Activated CD4-positive, alpha-beta T cell treated with anti-CD3 and anti-CD28 coated beads, Interleukin-2, amount 10 ng/mL, durations not matched to agents 7 days and 5 days (primary cell): ENCODE measurements around the gene COG7. TPM values are rescaled to one million over a fixed set of nuclear protein-coding genes. Genes with fewer than 3 reads are reported as not detected.

Source experiments
- CTCF ChIA-PET: fragments of 350-600 bp; sonication (Branson Sonifier 250); formaldehyde crosslinking; loops from one replicate; lab custom pipeline; 2021; ENCODE audit warnings: antibody characterized with exemption; lab: Charles Lee
- POLR2A ChIA-PET: fragments of 350-600 bp; sonication (Branson Sonifier 250); formaldehyde crosslinking; loops from one replicate; lab custom pipeline; 2021; ENCODE audit warnings: antibody characterized with exemption; lab: Charles Lee
- DNase-seq: peaks from one replicate; pipeline ENCODE4 v3.0.0-alpha.2; 2020
- H3K27ac Mint-ChIP-seq: one replicate; pipeline ENCODE4 v1.8.0; 2021; ENCODE audit warnings: mild to moderate bottlenecking, moderate library complexity, mixed read lengths
- H3K27me3 Mint-ChIP-seq: one replicate; pipeline ENCODE4 v1.8.0; 2021; ENCODE audit warnings: mixed read lengths
- H3K36me3 Mint-ChIP-seq: one replicate; pipeline ENCODE4 v1.8.0; 2021; ENCODE audit warnings: low read depth, mixed read lengths
- H3K4me1 Mint-ChIP-seq: one replicate; pipeline ENCODE4 v1.8.0; 2021; ENCODE audit warnings: mixed read lengths
- H3K4me3 Mint-ChIP-seq: one replicate; pipeline ENCODE4 v1.8.0; 2021; ENCODE audit warnings: mild to moderate bottlenecking, moderate library complexity, mixed read lengths
- H3K9me3 Mint-ChIP-seq: one replicate; pipeline ENCODE4 v1.8.0; 2021; ENCODE audit warnings: mixed read lengths
- total RNA-seq, 2 experiments: library from RNA; stranded (reverse); gene quantifications; one replicate each; pipeline ENCODE4 v1.2.3, GENCODE V29; 2021

Gene COG7
- total RNA-seq, result 10 to 100 TPM; 17.9 to 20.2 TPM

GRCh38 chr16:23452572-23453337 lies at the start of gene COG7:
COG7 (minus strand) TSS chr16:23453189; CDS start chr16:23452994, 195 bp downstream.
- ChIA-PET POLR2A (interaction anchor here (0.6 kb wide), 1 partner anchor 103 kb away, joined by 3 read pairs; no protein-coding TSS in a partner anchor), CTCF (interaction anchor here (1.0 to 1.3 kb wide), 3 partner anchors 15 to 18 kb away, joined by 3 to 9 read pairs (median 3); no protein-coding TSS in a partner anchor)
- Mint-ChIP-seq H3K4me1 (peaks cover 21% of the 10 kb centered on the region), H3K36me3 (peaks cover 1% of the 10 kb centered on the region), H3K9me3 (no peaks in the 10 kb centered on the region), H3K4me3 (peak within 1 kb of the TSS; percentile 97), H3K27ac (peak within 1 kb of the TSS; percentile 93), H3K27me3 (no peaks in the 10 kb centered on the region)
- peak; percentile 86 for DNase-seq

DNA sequence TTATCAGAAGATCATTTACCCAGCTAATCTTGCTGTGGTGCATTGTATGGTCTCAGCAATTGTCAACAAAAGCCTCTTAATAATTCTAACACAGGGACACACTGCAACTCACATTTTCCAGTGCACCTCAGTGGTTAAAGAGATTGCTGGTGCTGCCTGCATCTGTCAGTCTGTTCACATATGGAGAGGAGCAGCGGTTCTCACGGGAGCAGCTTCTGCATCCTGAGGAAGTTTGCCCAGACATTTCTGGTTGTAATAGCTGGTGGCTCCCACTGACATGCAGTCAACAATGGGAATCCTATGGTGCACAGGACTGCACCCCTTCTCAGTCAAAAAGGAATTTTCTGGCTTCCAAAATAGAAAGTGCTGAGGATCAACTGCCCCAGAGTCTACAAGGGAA lies 49.5 kb upstream of the COG7 start:
- Mint-ChIP-seq H3K4me1 (peaks cover 77% of the 10 kb centered on the region), H3K4me3 (no peak overlapping the region), H3K27me3 (no peaks in the 10 kb centered on the region), H3K9me3 (no peaks in the 10 kb centered on the region), H3K36me3 (peaks cover 11% of the 10 kb centered on the region), H3K27ac (no peak overlapping the region)
- no peak for DNase-seq
- POLR2A ChIA-PET, result no interaction called here
- CTCF ChIA-PET, result interaction anchor here (0.6 kb wide), 1 partner anchor 11 kb away, joined by 3 read pairs; no protein-coding TSS in a partner anchor

- POLR2A ChIA-PET, result no interaction called here
- H3K4me3 Mint-ChIP-seq, result no peak overlapping the region
- no peak overlapping the region for H3K27ac Mint-ChIP-seq
- H3K4me1 Mint-ChIP-seq, result peaks cover 79% of the 10 kb centered on the region
- CTCF ChIA-PET, result interaction anchor here (1.0 kb wide), 1 partner anchor 40 kb away, joined by 3 read pairs; no protein-coding TSS in a partner anchor
- peaks cover 8% of the 10 kb centered on the region for H3K36me3 Mint-ChIP-seq
- no peak for DNase-seq
- H3K27me3 Mint-ChIP-seq, result no peaks in the 10 kb centered on the region
- H3K9me3 Mint-ChIP-seq, result no peaks in the 10 kb centered on the region
Observed at GRCh38 chr16:23501291-23501690, 48.3 kb upstream of the COG7 start.

- H3K27me3 Mint-ChIP-seq, result no peaks in the 10 kb centered on the region
- no peak for DNase-seq
- ChIA-PET CTCF (interaction anchor here (1.0 to 1.6 kb wide), 3 partner anchors 11 to 41 kb away, joined by 3 to 5 read pairs (median 3); no protein-coding TSS in a partner anchor), POLR2A (no interaction called here)
- no peak overlapping the region for H3K4me3 Mint-ChIP-seq
- no peaks in the 10 kb centered on the region for H3K9me3 Mint-ChIP-seq
- peaks cover 7% of the 10 kb centered on the region for H3K36me3 Mint-ChIP-seq
- H3K4me1 Mint-ChIP-seq, result peaks cover 76% of the 10 kb centered on the region
- H3K27ac Mint-ChIP-seq, result no peak overlapping the region
Observed at GRCh38 chr16:23500862-23501225, 47.9 kb upstream of the COG7 start.

- Mint-ChIP-seq H3K36me3 (peaks cover 10% of the 10 kb centered on the region), H3K27ac (peak overlapping the region; percentile 54), H3K9me3 (no peaks in the 10 kb centered on the region), H3K27me3 (no peaks in the 10 kb centered on the region), H3K4me1 (peaks cover 71% of the 10 kb centered on the region), H3K4me3 (no peak overlapping the region)
- ChIA-PET CTCF (interaction anchor here (0.5 to 1.6 kb wide), 6 partner anchors 9 to 1304 kb away, joined by 3 to 5 read pairs (median 3); no protein-coding TSS in a partner anchor), POLR2A (no interaction called here)
- DNase-seq, result no peak
Observed at GRCh38 chr16:23500212-23500861, 47.3 kb upstream of the COG7 start.

DNA sequence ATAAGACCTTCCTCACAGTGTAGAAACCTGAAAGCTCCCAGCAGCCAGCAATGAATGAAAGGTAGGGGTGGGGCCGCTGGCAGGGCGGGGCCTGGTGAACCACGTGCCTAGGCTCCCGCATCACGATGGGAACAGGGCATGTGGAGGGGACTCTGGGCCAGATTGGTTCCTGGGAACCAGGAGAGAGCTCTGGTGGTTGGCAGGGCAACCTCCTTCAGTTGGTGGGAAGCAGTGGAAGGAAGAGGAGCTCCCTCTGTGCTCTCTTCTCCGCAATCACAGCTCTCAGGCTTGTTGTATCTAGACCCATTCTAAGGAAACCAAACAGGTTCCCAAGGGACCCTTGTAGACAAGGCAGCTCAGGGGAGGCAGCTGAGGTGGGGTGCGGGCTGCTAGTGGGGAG lies 46.8 kb upstream of the COG7 start:
- Mint-ChIP-seq H3K27me3 (no peaks in the 10 kb centered on the region), H3K4me3 (no peak overlapping the region), H3K36me3 (peaks cover 10% of the 10 kb centered on the region), H3K27ac (no peak overlapping the region), H3K4me1 (peaks cover 65% of the 10 kb centered on the region), H3K9me3 (no peaks in the 10 kb centered on the region)
- CTCF ChIA-PET, result interaction anchor here (0.5 to 1.6 kb wide), 5 partner anchors 9 to 1303 kb away, joined by 3 to 5 read pairs (median 3); no protein-coding TSS in a partner anchor
- POLR2A ChIA-PET, result no interaction called here
- no peak for DNase-seq

DNA sequence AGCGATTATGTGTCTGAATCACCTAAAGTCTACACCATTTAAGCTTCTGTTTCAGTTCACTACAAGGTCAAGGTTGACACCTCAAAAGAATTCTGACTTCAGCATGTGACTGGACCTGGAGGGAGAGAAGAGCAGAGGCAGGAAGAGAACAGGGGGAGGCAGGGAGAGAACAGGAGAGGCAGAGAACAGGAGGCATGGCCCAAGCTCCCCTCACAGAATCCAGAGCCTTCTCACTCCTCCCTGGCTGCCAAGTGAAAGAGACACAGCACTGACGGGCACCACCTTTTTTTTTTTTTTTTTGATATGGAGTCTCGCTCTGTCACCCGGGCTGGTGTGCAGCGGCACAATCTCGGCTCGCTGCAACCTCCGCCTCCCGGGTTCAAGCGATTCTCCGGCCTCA lies 45.9 kb upstream of the COG7 start:
- POLR2A ChIA-PET, result no interaction called here

GRCh38 chr16:23497543-23497868 lies 44.5 kb upstream of the COG7 start:
- ChIA-PET CTCF (interaction anchor here (0.6 to 2.7 kb wide), 5 partner anchors 9 to 57 kb away, joined by 3 to 7 read pairs (median 3); no protein-coding TSS in a partner anchor), POLR2A (no interaction called here)
- H3K9me3 Mint-ChIP-seq, result no peaks in the 10 kb centered on the region
- H3K36me3 Mint-ChIP-seq, result peaks cover 19% of the 10 kb centered on the region
- peaks cover 46% of the 10 kb centered on the region for H3K4me1 Mint-ChIP-seq
- H3K27me3 Mint-ChIP-seq, result no peaks in the 10 kb centered on the region
- no peak for DNase-seq
- peak overlapping the region; percentile 62 for H3K27ac Mint-ChIP-seq
- H3K4me3 Mint-ChIP-seq, result no peak overlapping the region

More for the DNA sequence above, 45.9 kb upstream of the COG7 start:
- Mint-ChIP-seq H3K27me3 (no peaks in the 10 kb centered on the region), H3K9me3 (no peaks in the 10 kb centered on the region), H3K4me1 (peaks cover 56% of the 10 kb centered on the region), H3K27ac (no peak overlapping the region), H3K4me3 (no peak overlapping the region), H3K36me3 (peaks cover 12% of the 10 kb centered on the region)
- CTCF ChIA-PET, result interaction anchor here (0.6 to 1.3 kb wide), 2 partner anchors 20 to 339 kb away, joined by 3 read pairs; no protein-coding TSS in a partner anchor
- DNase-seq, result no peak

DNA sequence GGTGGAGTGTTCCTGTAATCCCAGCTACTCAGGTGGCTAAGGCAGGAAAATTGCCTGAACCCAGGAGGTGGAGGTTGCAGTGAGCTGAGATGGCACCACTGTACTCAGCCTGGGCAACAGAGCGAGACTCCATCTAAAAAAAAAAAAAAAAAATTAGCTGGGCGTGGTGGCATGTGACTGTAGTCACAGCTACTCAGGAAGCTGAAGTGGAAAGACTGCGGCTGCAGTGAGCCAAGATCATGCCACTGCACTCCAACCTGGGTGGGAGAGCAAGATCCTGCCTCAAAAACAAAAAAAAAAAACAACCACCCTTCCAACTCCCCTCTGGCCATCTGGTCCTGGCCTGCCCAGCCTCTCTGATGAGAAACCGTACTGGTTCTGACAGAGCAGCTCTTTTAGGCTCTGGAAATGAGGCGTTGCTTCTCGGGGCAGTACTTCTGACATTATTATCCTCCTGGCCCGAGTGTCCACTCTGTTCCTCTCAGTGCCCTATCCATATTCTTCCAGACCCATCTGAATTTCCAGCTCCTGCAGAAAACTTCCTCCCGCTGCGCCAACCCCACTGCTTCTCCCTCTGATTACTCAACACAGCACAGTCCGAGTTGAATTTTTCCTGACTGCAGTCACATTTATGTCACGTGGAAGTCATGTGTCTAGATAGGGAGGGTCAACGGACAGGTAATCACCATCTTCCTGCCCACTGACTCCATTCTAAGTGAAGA lies 44.0 kb upstream of the COG7 start:
- H3K9me3 Mint-ChIP-seq, result no peaks in the 10 kb centered on the region
- peak overlapping the region; percentile 52 for H3K27ac Mint-ChIP-seq
- no peaks in the 10 kb centered on the region for H3K27me3 Mint-ChIP-seq
- peaks cover 41% of the 10 kb centered on the region for H3K4me1 Mint-ChIP-seq
- no peak overlapping the region for H3K4me3 Mint-ChIP-seq
- ChIA-PET POLR2A (no interaction called here), CTCF (interaction anchor here (0.6 to 2.7 kb wide), 5 partner anchors 10 to 62 kb away, joined by 3 to 7 read pairs (median 3); no protein-coding TSS in a partner anchor)
- peaks cover 24% of the 10 kb centered on the region for H3K36me3 Mint-ChIP-seq
- DNase-seq, result no peak

- ChIA-PET CTCF (interaction anchor here (0.6 to 2.7 kb wide), 4 partner anchors 9 to 37 kb away, joined by 3 to 7 read pairs (median 4); no protein-coding TSS in a partner anchor), POLR2A (interaction anchor here (0.6 kb wide), 1 partner anchor 21 kb away, joined by 3 read pairs; no protein-coding TSS in a partner anchor)
- Mint-ChIP-seq H3K27me3 (no peaks in the 10 kb centered on the region), H3K27ac (peak overlapping the region; percentile 38), H3K36me3 (peaks cover 31% of the 10 kb centered on the region), H3K4me1 (peaks cover 31% of the 10 kb centered on the region), H3K9me3 (no peaks in the 10 kb centered on the region), H3K4me3 (no peak overlapping the region)
- DNase-seq, result no peak
Observed at GRCh38 chr16:23495671-23496070, 42.7 kb upstream of the COG7 start.

DNA sequence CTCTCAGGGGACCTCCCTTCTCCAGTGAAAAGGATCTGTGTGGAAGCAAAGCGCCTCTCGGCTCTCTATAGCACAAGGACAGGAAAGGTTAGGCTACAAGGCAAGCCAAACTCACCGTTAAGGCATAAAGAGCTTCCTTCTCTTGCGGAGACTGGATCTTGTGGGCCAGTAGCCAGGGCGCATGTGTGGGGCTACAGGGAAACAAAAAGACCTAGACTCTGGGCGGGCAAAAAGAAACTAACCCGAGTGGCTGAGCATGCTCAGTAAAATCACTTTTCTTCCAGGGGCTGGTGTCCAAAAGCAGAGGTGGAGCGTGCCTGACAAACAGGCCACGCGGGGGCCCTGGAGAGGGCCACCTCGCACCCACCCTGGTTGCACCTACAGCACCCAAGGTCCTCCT lies 41.2 kb upstream of the COG7 start:
- no peak for DNase-seq
- CTCF ChIA-PET, result interaction anchor here (1.0 kb wide), 1 partner anchor 14 kb away, joined by 4 read pairs; no protein-coding TSS in a partner anchor
- POLR2A ChIA-PET, result no interaction called here

More for the DNA sequence above, 41.2 kb upstream of the COG7 start:
- Mint-ChIP-seq H3K27ac (no peak overlapping the region), H3K27me3 (no peaks in the 10 kb centered on the region), H3K4me3 (no peak overlapping the region), H3K4me1 (peaks cover 20% of the 10 kb centered on the region), H3K36me3 (peaks cover 42% of the 10 kb centered on the region), H3K9me3 (no peaks in the 10 kb centered on the region)
